ENCODE data around the gene FAR2. TPM values are rescaled to one million over a fixed set of nuclear protein-coding genes. Genes with fewer than 3 reads are reported as not detected.

FAR2 gene
- total RNA-seq, 1 donor from 2014 or later = 37.1 TPM

GRCh38 chr12:29216266-29216665 lies 67.2 kb downstream of the FAR2 start:
- Mint-ChIP-seq H3K27ac (ENCODE audit: unreplicated experiment) (peak overlapping the region; percentile 84), H3K9me3 (ENCODE audit: unreplicated experiment) (peaks cover 5% of the 10 kb centered on the region), H3K4me3 (ENCODE audit: unreplicated experiment) (no peak overlapping the region), H3K36me3 (ENCODE audit: unreplicated experiment) (peaks cover under 1% of the 10 kb centered on the region), H3K4me1 (ENCODE audit: unreplicated experiment) (peaks cover 64% of the 10 kb centered on the region), H3K27me3 (ENCODE audit: unreplicated experiment) (no peaks in the 10 kb centered on the region)
- DNase-seq (ENCODE audit: extremely low spot score, unreplicated experiment) = no peak
- no peak for TF ChIP-seq CTCF (IDR thresholded peaks at IDR 0.05)

GRCh38 chr12:29216797-29217575 lies 67.9 kb downstream of the FAR2 start:
- peaks cover 3% of the 10 kb centered on the region for H3K36me3 Mint-ChIP-seq (ENCODE audit: unreplicated experiment)

GRCh38 chr12:29220632-29221336 lies 71.7 kb downstream of the FAR2 start:
- no peak for DNase-seq (ENCODE audit: extremely low spot score, unreplicated experiment)
- Mint-ChIP-seq H3K36me3 (ENCODE audit: unreplicated experiment) (peaks cover 6% of the 10 kb centered on the region), H3K27me3 (ENCODE audit: unreplicated experiment) (no peaks in the 10 kb centered on the region), H3K4me1 (ENCODE audit: unreplicated experiment) (peaks cover 70% of the 10 kb centered on the region), H3K4me3 (ENCODE audit: unreplicated experiment) (no peak overlapping the region), H3K27ac (ENCODE audit: unreplicated experiment) (no peak overlapping the region), H3K9me3 (ENCODE audit: unreplicated experiment) (peaks cover 11% of the 10 kb centered on the region)
- no peak for TF ChIP-seq CTCF (IDR thresholded peaks at IDR 0.05)

More at GRCh38 chr12:29216797-29217575, 67.9 kb downstream of the FAR2 start:
- no peak for TF ChIP-seq CTCF (IDR thresholded peaks at IDR 0.05)
- DNase-seq (ENCODE audit: extremely low spot score, unreplicated experiment) = no peak
- H3K4me3 Mint-ChIP-seq (ENCODE audit: unreplicated experiment) = peak overlapping the region; percentile 5
- H3K4me1 Mint-ChIP-seq (ENCODE audit: unreplicated experiment) = peaks cover 61% of the 10 kb centered on the region
- peak overlapping the region; percentile 84 for H3K27ac Mint-ChIP-seq (ENCODE audit: unreplicated experiment)
- H3K27me3 Mint-ChIP-seq (ENCODE audit: unreplicated experiment) = no peaks in the 10 kb centered on the region
- H3K9me3 Mint-ChIP-seq (ENCODE audit: unreplicated experiment) = peaks cover 8% of the 10 kb centered on the region

GRCh38 chr12:29222200-29222599 lies 73.1 kb downstream of the FAR2 start:
- no peaks in the 10 kb centered on the region for H3K27me3 Mint-ChIP-seq (ENCODE audit: unreplicated experiment)
- H3K4me1 Mint-ChIP-seq (ENCODE audit: unreplicated experiment) = peaks cover 70% of the 10 kb centered on the region
- DNase-seq (ENCODE audit: extremely low spot score, unreplicated experiment) = no peak
- H3K9me3 Mint-ChIP-seq (ENCODE audit: unreplicated experiment) = peaks cover 11% of the 10 kb centered on the region
- no peak overlapping the region for H3K4me3 Mint-ChIP-seq (ENCODE audit: unreplicated experiment)
- H3K36me3 Mint-ChIP-seq (ENCODE audit: unreplicated experiment) = peaks cover 6% of the 10 kb centered on the region
- no peak for TF ChIP-seq CTCF (IDR thresholded peaks at IDR 0.05)
- H3K27ac Mint-ChIP-seq (ENCODE audit: unreplicated experiment) = no peak overlapping the region

- Mint-ChIP-seq H3K9me3 (ENCODE audit: unreplicated experiment) (peaks cover 11% of the 10 kb centered on the region), H3K27me3 (ENCODE audit: unreplicated experiment) (no peaks in the 10 kb centered on the region), H3K4me1 (ENCODE audit: unreplicated experiment) (peaks cover 63% of the 10 kb centered on the region), H3K36me3 (ENCODE audit: unreplicated experiment) (peaks cover 6% of the 10 kb centered on the region), H3K27ac (ENCODE audit: unreplicated experiment) (peak overlapping the region; percentile 63), H3K4me3 (ENCODE audit: unreplicated experiment) (no peak overlapping the region)
- no peak for TF ChIP-seq CTCF (IDR thresholded peaks at IDR 0.05)
- DNase-seq (ENCODE audit: extremely low spot score, unreplicated experiment) = no peak
These were observed 74.3 kb downstream of the FAR2 start for GRCh38 chr12:29223426-29223825.
